A549 (cell line): ENCODE results near the gene MUCL3. TPM values are rescaled to one million over a fixed set of nuclear protein-coding genes. Genes with fewer than 3 reads are reported as not detected.

Experiments
- ATAC-seq, 2 experiments: fragments of 200-7000 bp in 1 of 2; fragments of >200 bp in 1 of 2; cut with Nextera tagmentation in 1 of 2; cut with Tn5 transposase in 1 of 2; 3 replicates each; pipeline versions ENCODE4 v1.8.0 to v1.9.1; 2018 to 2020; ENCODE audit warnings: mild to moderate bottlenecking in 1 of 2, moderate library complexity in 1 of 2
- CTCF ChIA-PET: fragments of 300-600 bp; sonication (Branson Sonifier 250); formaldehyde crosslinking; extraction: SDS; loops from one replicate; lab custom pipeline; 2021; ENCODE audit warnings: antibody characterized with exemption, inconsistent platforms; lab: Yijun Ruan, JAX
- POLR2A ChIA-PET: fragments of 350-600 bp; formaldehyde crosslinking; extraction: SDS; loops from one replicate; lab custom pipeline; 2021; ENCODE audit warnings: antibody characterized with exemption, inconsistent platforms; lab: Yijun Ruan, JAX
- DNase-seq, 2 experiments: peaks; one replicate each; pipeline versions ENCODE4 v3.0.0 to v3.0.0-alpha.2; 2011 to 2016; ENCODE audit warnings: low read depth in 1 of 2, low spot score in 1 of 2
- FAIRE-seq: peaks from 2 replicates; lab custom pipeline; 2011; peaks lifted over from hg19 to GRCh38; lab: Jason Lieb, UNC
- H3K27ac ChIP-seq, 2 experiments: fragments of >200 bp; sonication (Bioruptor Twin); formaldehyde crosslinking; 3 replicates each; pipeline ENCODE4 v1.5.1; 2016 to 2017
- H3K4me1 ChIP-seq: fragments of >200 bp; sonication (Bioruptor Twin); formaldehyde crosslinking; 3 replicates; pipeline ENCODE4 v1.6.1; 2016
- H3K4me2 ChIP-seq: fragments of >200 bp; sonication (Bioruptor Twin); formaldehyde crosslinking; 3 replicates; pipeline ENCODE4 v1.6.1; 2016
- H3K4me3 ChIP-seq: fragments of >200 bp; sonication (Bioruptor Twin); formaldehyde crosslinking; 3 replicates; pipeline ENCODE4 v1.5.1; 2016
- H3K9me3 ChIP-seq: fragments of >200 bp; sonication (Bioruptor Twin); formaldehyde crosslinking; 3 replicates; pipeline ENCODE4 v1.6.1; 2016
- BHLHE40 ChIP-seq: IDR thresholded peaks from 2 replicates; pipeline ENCODE4 v1.6.1; 2012; ENCODE audit warnings: low read depth, low read length, inconsistent platforms
- CHD2 ChIP-seq: fragments of 150-350 bp; IDR thresholded peaks from 2 replicates; pipeline ENCODE4 v1.6.1; 2014; ENCODE audit warnings: low read length; ENCODE audit not compliant: partially characterized antibody
- EHF ChIP-seq: fragments of 250-450 bp; sonication (Bioruptor Pico); IDR thresholded peaks from 2 replicates; pipeline ENCODE4 v1.5.0; 2020; ENCODE audit warnings: mild to moderate bottlenecking
- ESRRA ChIP-seq: fragments of 150-350 bp; IDR thresholded peaks from 2 replicates; pipeline ENCODE4 v1.6.1; 2014; ENCODE audit warnings: mild to moderate bottlenecking, low read length, borderline replicate concordance
- FOSL2 ChIP-seq, 2 experiments: fragments of 450-650 bp in 1 of 2; fragments of >200 bp in 1 of 2; sonication (Bioruptor Twin) in 1 of 2; formaldehyde crosslinking; IDR thresholded peaks; 2 replicates each; pipeline versions ENCODE4 v1.5.0 to v1.6.1; 2016 to 2020; ENCODE audit warnings: mild to moderate bottlenecking in 1 of 2, moderate library complexity in 1 of 2
- HDAC2 ChIP-seq: fragments of 200-600 bp; sonication (generic); IDR thresholded peaks from 2 replicates; pipeline ENCODE4 v1.6.1; 2016
- HMGXB4 ChIP-seq: fragments of 250-450 bp; sonication (Bioruptor Pico); IDR thresholded peaks from 2 replicates; pipeline ENCODE4 v1.5.0; 2021; ENCODE audit warnings: mild to moderate bottlenecking, moderate library complexity, borderline replicate concordance
- HOXB13 ChIP-seq: fragments of 250-450 bp; sonication (Bioruptor Pico); IDR thresholded peaks from 2 replicates; pipeline ENCODE4 v1.5.0; 2020; ENCODE audit warnings: low read depth, mild to moderate bottlenecking, moderate library complexity
- JUN ChIP-seq, 2 experiments: fragments of >200 bp; sonication (Bioruptor Twin); formaldehyde crosslinking; IDR thresholded peaks; 2 replicates in 1 of 2; 3 replicates in 1 of 2; pipeline ENCODE4 v1.6.1; 2016 to 2017
- JUNB ChIP-seq: fragments of >200 bp; sonication (Bioruptor Twin); formaldehyde crosslinking; IDR thresholded peaks from 2 replicates; pipeline ENCODE4 v1.6.1; 2016
- KDM5A ChIP-seq: fragments of 200-600 bp; sonication (generic); IDR thresholded peaks from 2 replicates; pipeline ENCODE4 v1.6.1; 2016; ENCODE audit warnings: antibody characterized with exemption, mild to moderate bottlenecking
- MAFK ChIP-seq: fragments of 450-650 bp; IDR thresholded peaks from 2 replicates; pipeline ENCODE4 v1.6.1; 2014; ENCODE audit not compliant: partially characterized antibody
- NR3C1 ChIP-seq: fragments of >200 bp; sonication (Bioruptor Twin); formaldehyde crosslinking; IDR thresholded peaks from 3 replicates; pipeline ENCODE4 v1.6.1; 2017
- POLR2A ChIP-seq: IDR thresholded peaks from 2 replicates; pipeline ENCODE4 v1.6.1; 2012; ENCODE audit warnings: mild to moderate bottlenecking, low read length
- RCOR1 ChIP-seq: fragments of 150-350 bp; IDR thresholded peaks from 2 replicates; pipeline ENCODE4 v1.6.1; 2014; ENCODE audit warnings: antibody characterized with exemption, low read length, low read depth
- RFX5 ChIP-seq: fragments of 450-650 bp; IDR thresholded peaks from 2 replicates; pipeline ENCODE4 v1.7.1; 2014; ENCODE audit warnings: antibody characterized with exemption, mild to moderate bottlenecking, moderate library complexity
- SMC3 ChIP-seq: fragments of >200 bp; sonication (Bioruptor Twin); formaldehyde crosslinking; IDR thresholded peaks from 3 replicates; pipeline ENCODE4 v1.6.1; 2018; ENCODE audit warnings: inconsistent platforms
- TP53 ChIP-seq: fragments of 250-450 bp; sonication (Bioruptor Pico); IDR thresholded peaks from 2 replicates; pipeline ENCODE4 v1.5.0; 2021; ENCODE audit warnings: mild to moderate bottlenecking, moderate library complexity
- ZFP36 ChIP-seq: fragments of 450-650 bp; IDR thresholded peaks from 2 replicates; pipeline ENCODE4 v1.6.1; 2014; ENCODE audit warnings: borderline replicate concordance; ENCODE audit not compliant: partially characterized antibody
- ZSCAN20 ChIP-seq: fragments of 250-450 bp; sonication (Bioruptor Pico); IDR thresholded peaks from 2 replicates; pipeline ENCODE4 v1.8.0; 2022; ENCODE audit warnings: mild to moderate bottlenecking, moderate library complexity
- WGBS: methylation state at CpG from one replicate; pipeline ENCODE4 v1.1.6; 2017; ENCODE audit errors: missing lambda C conversion rate; 5-methylcytosine and 5-hydroxymethylcytosine counted together
- polyA plus RNA-seq, 4 experiments: library from polyadenylated mRNA; depleted of rRNA in 3 of 4; stranded (reverse); fragments of >200 nt; fragmentation: RNase III in 1 of 4; extraction: RNeasy Plus Mini Kit Qiagen cat#74134 plus additional on column Dnase treatment in 1 of 4; gene quantifications; 2 replicates in 3 of 4; 3 replicates in 1 of 4; pipeline ENCODE4 v1.2.3, GENCODE V29; 2011 to 2017
- TF ChIP-seq, protein P1 (sequence below): fragments of 250-450 bp; sonication (Bioruptor Pico); IDR thresholded peaks from 2 replicates; pipeline ENCODE4 v1.5.0; 2020; ENCODE audit warnings: low read depth, mild to moderate bottlenecking, moderate library complexity
- TF ChIP-seq, protein P2 (sequence below): IDR thresholded peaks from 2 replicates; pipeline ENCODE4 v1.6.1; 2012
- TF ChIP-seq, protein P3 (sequence below): IDR thresholded peaks from 2 replicates; pipeline ENCODE4 v1.6.1; 2012
- TF ChIP-seq, protein P4 (sequence below): IDR thresholded peaks from 2 replicates; pipeline ENCODE4 v1.6.1; 2012; ENCODE audit warnings: low read depth, borderline replicate concordance

Gene MUCL3
- polyA plus RNA-seq, 2 of the 4 experiments (the other 2 are of a cell fraction) = 0.01 to 0.03 TPM

DNA sequence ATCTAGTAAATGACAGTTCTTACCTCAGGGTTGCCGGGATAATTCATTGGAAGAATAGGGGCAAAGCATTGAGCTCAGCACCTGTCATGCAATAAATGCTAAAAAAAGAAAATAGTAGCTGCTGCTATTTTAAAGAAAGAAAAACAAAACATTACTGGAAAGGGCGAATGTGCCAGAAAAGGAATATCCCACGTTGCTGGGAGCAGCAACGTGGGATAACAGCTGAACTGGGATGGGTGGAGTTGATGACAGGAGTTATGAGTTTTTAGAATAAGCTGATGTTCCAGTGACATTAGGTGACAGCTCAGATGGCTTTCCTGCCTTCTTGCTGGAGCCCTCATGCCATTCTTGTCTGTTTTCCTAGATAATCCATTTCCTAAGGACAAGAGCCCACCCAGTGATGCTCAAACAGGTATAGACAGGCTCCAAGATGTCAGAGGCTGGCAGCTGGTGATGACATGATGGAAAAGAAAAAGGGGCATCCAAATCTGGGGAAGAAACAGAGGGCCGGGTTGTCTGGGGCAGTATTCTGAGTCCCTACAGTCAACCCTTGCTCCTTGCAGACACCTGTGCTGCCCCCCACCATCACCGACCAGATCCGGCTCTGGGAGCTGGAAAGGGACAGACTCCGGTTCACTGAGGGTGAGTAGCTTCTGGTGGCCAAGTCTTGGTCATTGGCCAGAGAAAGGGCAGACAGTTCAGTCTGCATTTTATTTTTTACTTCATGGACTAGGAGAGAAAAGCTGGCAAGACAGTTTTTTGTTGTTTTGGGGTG lies 27.8 kb upstream of the MUCL3 start:
- Histone ChIP-seq H3K9me3 (no peaks in the 10 kb centered on the region), H3K27ac (peak overlapping the region in 1 of 2 experiments; percentile 97; a peak in 1 of 6 replicates), H3K4me3 (no peak overlapping the region), H3K4me1 (peaks cover 25% of the 10 kb centered on the region), H3K4me2 (no peak overlapping the region; the same call in 2 of the 3 replicates)
- FAIRE-seq = no peak
- WGBS = 86% methylated on average over 7 of the region's 8 CpGs
- no peak for ATAC-seq
- POLR2A ChIA-PET = interaction anchor here (0.8 to 1.8 kb wide), 5 partner anchors 29 to 168 kb away, joined by 3 to 10 read pairs (median 6); partner anchors contain the start of gene IER3
- TF ChIP-seq BHLHE40 = no peak
- TF ChIP-seq SMC3 = no peak
- TF ChIP-seq POLR2A = no peak
- TF ChIP-seq, protein P1, sequence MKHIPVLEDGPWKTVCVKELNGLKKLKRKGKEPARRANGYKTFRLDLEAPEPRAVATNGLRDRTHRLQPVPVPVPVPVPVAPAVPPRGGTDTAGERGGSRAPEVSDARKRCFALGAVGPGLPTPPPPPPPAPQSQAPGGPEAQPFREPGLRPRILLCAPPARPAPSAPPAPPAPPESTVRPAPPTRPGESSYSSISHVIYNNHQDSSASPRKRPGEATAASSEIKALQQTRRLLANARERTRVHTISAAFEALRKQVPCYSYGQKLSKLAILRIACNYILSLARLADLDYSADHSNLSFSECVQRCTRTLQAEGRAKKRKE = no peak
- TF ChIP-seq HOXB13 (CRISPR knock-in tag) = no peak
- TF ChIP-seq, protein P2, sequence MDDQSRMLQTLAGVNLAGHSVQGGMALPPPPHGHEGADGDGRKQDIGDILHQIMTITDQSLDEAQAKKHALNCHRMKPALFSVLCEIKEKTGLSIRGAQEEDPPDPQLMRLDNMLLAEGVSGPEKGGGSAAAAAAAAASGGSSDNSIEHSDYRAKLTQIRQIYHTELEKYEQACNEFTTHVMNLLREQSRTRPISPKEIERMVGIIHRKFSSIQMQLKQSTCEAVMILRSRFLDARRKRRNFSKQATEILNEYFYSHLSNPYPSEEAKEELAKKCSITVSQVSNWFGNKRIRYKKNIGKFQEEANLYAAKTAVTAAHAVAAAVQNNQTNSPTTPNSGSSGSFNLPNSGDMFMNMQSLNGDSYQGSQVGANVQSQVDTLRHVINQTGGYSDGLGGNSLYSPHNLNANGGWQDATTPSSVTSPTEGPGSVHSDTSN = no peak
- TF ChIP-seq HDAC2 = no peak
- no peak for TF ChIP-seq ZFP36
- no peak for TF ChIP-seq ZSCAN20
- TF ChIP-seq FOSL2 (IDR thresholded peaks at IDR 0.05) = no peak
- no peak for TF ChIP-seq FOSL2 (CRISPR knock-in tag; IDR thresholded peaks at IDR 0.05)
- TF ChIP-seq RFX5 = no peak
- TF ChIP-seq TP53 (CRISPR knock-in tag) = no peak
- TF ChIP-seq NR3C1 = no peak
- TF ChIP-seq RCOR1 = no peak
- no peak for TF ChIP-seq JUN (IDR thresholded peaks at IDR 0.05)
- no peak for TF ChIP-seq JUNB
- TF ChIP-seq ESRRA = no peak
- no peak for TF ChIP-seq MAFK
- DNase-seq = no peak
- CTCF ChIA-PET = interaction anchor here (0.7 to 8.1 kb wide), 23 partner anchors 9 to 234 kb away, joined by 3 to 143 read pairs (median 5); partner anchors contain the start of gene PSORS1C1

GRCh38 chr6:30913721-30914075 lies 27.1 kb upstream of the MUCL3 start:
- Histone ChIP-seq H3K4me1 (peaks cover 24% of the 10 kb centered on the region), H3K9me3 (no peaks in the 10 kb centered on the region), H3K4me2 (peak overlapping the region; percentile 98), H3K4me3 (peak overlapping the region; percentile 60), H3K27ac (peak overlapping the region; percentile 97)
- DNase-seq (no peak), ATAC-seq (peak; percentile 48 to 54; a peak in 5 of 6 replicates), FAIRE-seq (no peak)
- POLR2A ChIA-PET = interaction anchor here (0.8 to 1.8 kb wide), 6 partner anchors 30 to 169 kb away, joined by 3 to 10 read pairs (median 5); partner anchors contain the start of gene IER3
- no peak for TF ChIP-seq HMGXB4 (CRISPR knock-in tag)
- no peak for TF ChIP-seq KDM5A
- TF ChIP-seq, protein P3, sequence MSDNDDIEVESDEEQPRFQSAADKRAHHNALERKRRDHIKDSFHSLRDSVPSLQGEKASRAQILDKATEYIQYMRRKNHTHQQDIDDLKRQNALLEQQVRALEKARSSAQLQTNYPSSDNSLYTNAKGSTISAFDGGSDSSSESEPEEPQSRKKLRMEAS = no peak
- no peak for TF ChIP-seq CHD2
- no peak for TF ChIP-seq EHF (CRISPR knock-in tag)
- TF ChIP-seq, protein P4, sequence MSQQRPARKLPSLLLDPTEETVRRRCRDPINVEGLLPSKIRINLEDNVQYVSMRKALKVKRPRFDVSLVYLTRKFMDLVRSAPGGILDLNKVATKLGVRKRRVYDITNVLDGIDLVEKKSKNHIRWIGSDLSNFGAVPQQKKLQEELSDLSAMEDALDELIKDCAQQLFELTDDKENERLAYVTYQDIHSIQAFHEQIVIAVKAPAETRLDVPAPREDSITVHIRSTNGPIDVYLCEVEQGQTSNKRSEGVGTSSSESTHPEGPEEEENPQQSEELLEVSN = no peak
- 46% methylated on average over 15 of the region's 31 CpGs for WGBS
- CTCF ChIA-PET = interaction anchor here (0.7 to 8.1 kb wide), 32 partner anchors 9 to 235 kb away, joined by 3 to 143 read pairs (median 6); partner anchors contain the start of genes MUCL3 and PSORS1C1
